Trophoblast cell (in vitro differentiated cells and primary cell): ENCODE measurements around the gene CCDC78.

Source experiments
- DNase-seq, 2 donors: peaks; one replicate each; pipeline ENCODE4 v3.0.0-alpha.2; 2016
- H2AFZ ChIP-seq: 2 replicates; pipeline ENCODE4 v1.6.1; 2013; ENCODE audit warnings: low read length, moderate library complexity, mild to moderate bottlenecking; ENCODE audit not compliant: insufficient read depth, poor library complexity
- H2AK5ac ChIP-seq: 2 replicates; pipeline ENCODE4 v1.6.1; 2013; ENCODE audit warnings: mild to moderate bottlenecking, low read length
- H2BK120ac ChIP-seq: 2 replicates; pipeline ENCODE4 v1.6.1; 2013; ENCODE audit warnings: low read length, mild to moderate bottlenecking, moderate library complexity; ENCODE audit not compliant: insufficient read depth, poor library complexity
- H2BK12ac ChIP-seq: 2 replicates; pipeline ENCODE4 v1.6.1; 2013; ENCODE audit warnings: mild to moderate bottlenecking, low read length, moderate library complexity
- H2BK5ac ChIP-seq: 2 replicates; pipeline ENCODE4 v1.6.1; 2013; ENCODE audit warnings: low read length, low read depth, moderate library complexity, mild to moderate bottlenecking; ENCODE audit not compliant: poor library complexity
- H3K14ac ChIP-seq: 2 replicates; pipeline ENCODE4 v1.6.1; 2013; ENCODE audit warnings: mild to moderate bottlenecking, low read length
- H3K18ac ChIP-seq: 2 replicates; pipeline ENCODE4 v1.6.1; 2013; ENCODE audit warnings: mild to moderate bottlenecking, low read length
- H3K23ac ChIP-seq: 2 replicates; pipeline ENCODE4 v1.6.1; 2013; ENCODE audit warnings: low read length
- H3K27ac ChIP-seq: 2 replicates; pipeline ENCODE4 v1.5.1; 2013; ENCODE audit warnings: low read depth, mild to moderate bottlenecking, inconsistent platforms, low read length, moderate library complexity
- H3K27me3 ChIP-seq: 2 replicates; pipeline ENCODE4 v1.6.1; 2013; ENCODE audit warnings: inconsistent platforms, mild to moderate bottlenecking, low read length, moderate library complexity; ENCODE audit not compliant: insufficient read depth
- H3K36me3 ChIP-seq, 2 experiments: 1 replicate in 1 of 2; 2 replicates in 1 of 2; pipeline ENCODE4 v1.6.1; 2013; ENCODE audit warnings: low read length in 2 of 2, mild to moderate bottlenecking in 2 of 2, moderate library complexity in 1 of 2; ENCODE audit not compliant: insufficient read depth in 2 of 2, control insufficient read depth in 1 of 2
- H3K4ac ChIP-seq: 2 replicates; pipeline ENCODE4 v1.6.1; 2013; ENCODE audit warnings: low read depth, mild to moderate bottlenecking, low read length, moderate library complexity
- H3K4me1 ChIP-seq, 2 experiments: 1 replicate in 1 of 2; 2 replicates in 1 of 2; pipeline ENCODE4 v1.6.1; 2013; ENCODE audit warnings: low read length in 2 of 2, mild to moderate bottlenecking in 2 of 2, moderate library complexity in 1 of 2; ENCODE audit not compliant: insufficient read depth in 2 of 2, control insufficient read depth in 1 of 2
- H3K4me2 ChIP-seq: 2 replicates; pipeline ENCODE4 v1.6.1; 2013; ENCODE audit warnings: inconsistent platforms, mild to moderate bottlenecking, low read length, moderate library complexity
- H3K4me3 ChIP-seq: 2 replicates; pipeline ENCODE4 v1.5.1; 2013; ENCODE audit warnings: mild to moderate bottlenecking, low read depth, low read length, inconsistent platforms
- H3K79me1 ChIP-seq: one replicate; pipeline ENCODE4 v1.6.1; 2013; ENCODE audit warnings: low read length
- H3K79me2 ChIP-seq: 2 replicates; pipeline ENCODE4 v1.6.1; 2013; ENCODE audit warnings: low read length, mild to moderate bottlenecking; ENCODE audit not compliant: control insufficient read depth, insufficient read depth, poor library complexity
- H3K9ac ChIP-seq: 2 replicates; pipeline ENCODE4 v1.6.1; 2013; ENCODE audit warnings: mild to moderate bottlenecking, low read length
- H3K9me3 ChIP-seq: 2 replicates; pipeline ENCODE4 v1.6.1; 2013; ENCODE audit warnings: low read depth, mild to moderate bottlenecking, control low read depth, inconsistent platforms, low read length; ENCODE audit not compliant: insufficient read depth
- H4K12ac ChIP-seq: 2 replicates; pipeline ENCODE4 v1.6.1; 2013; ENCODE audit warnings: low read depth, mild to moderate bottlenecking, low read length, moderate library complexity
- H4K8ac ChIP-seq: 2 replicates; pipeline ENCODE4 v1.6.1; 2013; ENCODE audit warnings: low read depth, mild to moderate bottlenecking, low read length, moderate library complexity
- H4K91ac ChIP-seq: one replicate; pipeline ENCODE4 v1.6.1; 2013; ENCODE audit warnings: low read depth, mild to moderate bottlenecking, low read length, moderate library complexity
- WGBS: extraction: QIAGEN DNeasy Blood & Tissue Kit; methylation state at CpG from one replicate; pipeline ENCODE4 v1.1.7; 2013; ENCODE audit warnings: missing lambda C conversion rate; ENCODE audit not compliant: insufficient read length, insufficient coverage; ENCODE audit errors: extremely low coverage; 5-methylcytosine and 5-hydroxymethylcytosine counted together

Gene CCDC78

DNA sequence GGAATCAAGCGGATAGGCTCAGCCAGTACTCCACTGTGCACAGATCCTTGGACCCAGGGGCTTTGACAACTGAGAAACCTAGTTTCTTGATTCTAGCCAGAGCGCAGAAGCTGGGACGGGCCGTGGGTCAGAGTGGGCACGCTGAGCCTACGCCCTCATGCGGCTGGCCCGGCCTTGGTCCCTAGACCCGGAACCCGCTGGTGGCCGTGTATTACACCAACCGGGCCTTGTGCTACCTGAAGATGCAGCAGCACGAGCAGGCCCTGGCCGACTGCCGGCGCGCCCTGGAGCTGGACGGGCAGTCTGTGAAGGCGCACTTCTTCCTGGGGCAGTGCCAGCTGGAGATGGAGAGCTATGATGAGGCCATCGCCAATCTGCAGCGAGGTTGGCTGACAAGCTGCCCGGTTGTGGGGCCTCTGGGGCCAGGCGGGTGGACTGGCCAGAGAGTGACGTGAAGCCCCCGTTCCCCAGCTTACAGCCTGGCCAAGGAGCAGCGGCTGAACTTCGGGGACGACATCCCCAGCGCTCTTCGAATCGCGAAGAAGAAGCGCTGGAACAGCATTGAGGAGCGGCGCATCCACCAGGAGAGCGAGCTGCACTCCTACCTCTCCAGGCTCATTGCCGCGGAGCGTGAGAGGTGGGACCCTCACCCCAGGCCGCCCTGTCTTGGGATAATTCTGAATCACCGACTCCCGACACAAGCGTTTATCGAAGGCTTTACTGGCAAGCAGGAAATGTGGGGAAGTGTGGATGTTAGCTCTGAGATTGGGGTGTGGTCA is 45.1 kb downstream of the CCDC78 start:
- Histone ChIP-seq H4K91ac (peak overlapping the region; percentile 97), H2AFZ (no peak overlapping the region), H3K36me3 (peaks cover 37 to 41% of the 10 kb centered on the region in 2 experiments), H3K79me1 (peaks cover 14% of the 10 kb centered on the region), H4K12ac (peak overlapping the region; percentile 28), H3K23ac (no peak overlapping the region), H3K4me1 (peaks cover 27 to 32% of the 10 kb centered on the region in 2 experiments), H3K4ac (peak overlapping the region; percentile 91), H2BK5ac (peak overlapping the region; percentile 80), H3K4me2 (peak overlapping the region; percentile 85), H3K79me2 (peaks cover 21% of the 10 kb centered on the region), H2AK5ac (peak overlapping the region; percentile 6), H4K8ac (peak overlapping the region; percentile 44), H3K4me3 (peak overlapping the region; percentile 96), H3K27ac (peak overlapping the region; percentile 81), H2BK12ac (no peak overlapping the region), H3K9ac (peak overlapping the region; percentile 90), H3K27me3 (no peaks in the 10 kb centered on the region), H3K18ac (peak overlapping the region; percentile 44), H3K9me3 (peaks cover 5% of the 10 kb centered on the region), H3K14ac (peak overlapping the region; percentile 22), H2BK120ac (peak overlapping the region; percentile 12)
- DNase-seq = peak; percentile 43 to 68
- WGBS = no CpG with 5 or more reads among the region's 44 CpGs

DNA sequence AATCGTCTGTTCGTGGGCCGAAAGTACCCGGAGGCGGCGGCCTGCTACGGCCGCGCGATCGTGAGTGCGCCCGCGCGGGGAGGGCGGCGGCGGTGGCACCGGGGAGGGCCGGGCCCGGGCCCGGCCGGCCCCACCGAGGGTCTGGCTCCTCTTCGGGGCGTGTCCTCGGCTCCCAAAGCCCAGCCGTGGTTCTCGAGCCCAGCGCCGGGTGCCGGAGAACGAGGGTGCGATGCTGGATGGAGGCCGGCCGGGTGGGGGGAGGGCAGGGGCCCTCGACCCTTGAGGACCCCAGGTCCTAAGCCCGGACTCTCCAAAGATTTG is 45.7 kb downstream of the CCDC78 start:
- peak overlapping the region; percentile 81 for H3K27ac ChIP-seq
- peaks cover 14% of the 10 kb centered on the region for H3K79me1 ChIP-seq
- no peak overlapping the region for H2BK12ac ChIP-seq
- peak overlapping the region; percentile 90 for H3K9ac ChIP-seq
- no peak overlapping the region for H3K23ac ChIP-seq
- no peaks in the 10 kb centered on the region for H3K27me3 ChIP-seq
- peak overlapping the region; percentile 38 for H2AFZ ChIP-seq
- peaks cover 33 to 38% of the 10 kb centered on the region in 2 experiments for H3K36me3 ChIP-seq
- peak overlapping the region; percentile 91 for H3K4ac ChIP-seq
- H2BK5ac ChIP-seq = peak overlapping the region; percentile 80
- peak overlapping the region; percentile 55 for H2AK5ac ChIP-seq
- H3K18ac ChIP-seq = peak overlapping the region; percentile 67
- H3K4me3 ChIP-seq = peak overlapping the region; percentile 96
- no peak for DNase-seq
- peaks cover 27 to 32% of the 10 kb centered on the region in 2 experiments for H3K4me1 ChIP-seq
- peaks cover 21% of the 10 kb centered on the region for H3K79me2 ChIP-seq
- peak overlapping the region; percentile 85 for H3K4me2 ChIP-seq
- WGBS = no CpG with 5 or more reads among the region's 38 CpGs
- H4K8ac ChIP-seq = peak overlapping the region; percentile 82
- H3K9me3 ChIP-seq = peaks cover 6% of the 10 kb centered on the region
- peak overlapping the region; percentile 39 for H2BK120ac ChIP-seq
- peak overlapping the region; percentile 90 for H3K14ac ChIP-seq
- H4K12ac ChIP-seq = peak overlapping the region; percentile 86
- peak overlapping the region; percentile 97 for H4K91ac ChIP-seq

DNA sequence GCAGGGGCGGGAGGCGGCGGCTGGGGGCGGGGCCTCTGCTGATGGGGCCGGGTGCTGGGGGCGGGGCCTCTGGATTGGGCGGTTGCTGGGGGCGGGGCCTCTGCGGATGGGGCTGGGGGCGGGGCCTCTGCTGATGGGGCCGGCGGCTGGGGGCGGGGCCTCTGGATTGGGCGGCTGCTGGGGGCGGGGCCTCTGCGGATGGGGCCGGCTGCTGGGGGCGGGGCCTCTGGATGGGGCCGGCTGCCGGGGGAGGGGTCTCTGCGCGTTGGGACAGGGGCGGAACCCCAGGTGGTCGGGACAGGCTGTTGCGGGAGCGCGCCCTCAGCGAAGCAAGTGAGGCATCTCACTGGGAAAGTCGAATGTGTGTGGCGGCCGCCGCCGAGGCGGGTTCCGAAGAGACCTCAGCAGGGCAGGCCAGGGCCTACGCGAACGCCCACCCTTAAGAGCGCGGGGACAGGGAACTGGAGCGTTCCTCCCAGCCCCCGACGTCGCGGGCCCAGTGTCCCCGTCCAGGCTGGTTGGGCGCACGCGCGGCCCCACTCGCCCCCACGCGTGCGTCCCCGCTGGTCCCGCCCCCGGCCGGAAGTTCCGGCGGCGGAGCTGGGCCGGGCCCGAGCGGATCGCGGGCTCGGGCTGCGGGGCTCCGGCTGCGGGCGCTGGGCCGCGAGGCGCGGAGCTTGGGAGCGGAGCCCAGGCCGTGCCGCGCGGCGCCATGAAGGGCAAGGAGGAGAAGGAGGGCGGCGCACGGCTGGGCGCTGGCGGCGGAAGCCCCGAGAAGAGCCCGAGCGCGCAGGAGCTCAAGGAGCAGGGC is 46.2 kb downstream of the CCDC78 start, which contains the start of gene STUB1:
Gene STUB1, plus strand, starts transcription at position 597 of the 811 bp plus-strand sequence. Its CDS starts 116 bp downstream, at position 713.
- Histone ChIP-seq H3K4me1 (peaks cover 31 to 35% of the 10 kb centered on the region in 2 experiments), H2BK12ac (peak within 1 kb of the TSS; percentile 37), H4K8ac (peak within 1 kb of the TSS; percentile 99), H3K4me2 (peak within 1 kb of the TSS; percentile 85), H3K4ac (peak within 1 kb of the TSS; percentile 91), H4K91ac (peak within 1 kb of the TSS; percentile 97), H3K27me3 (peaks cover 3% of the 10 kb centered on the region), H2AK5ac (peak within 1 kb of the TSS; percentile 55), H3K14ac (peak within 1 kb of the TSS; percentile 90), H3K27ac (peak within 1 kb of the TSS; percentile 81), H3K36me3 (peaks cover 27 to 32% of the 10 kb centered on the region in 2 experiments), H3K23ac (no peak within 1 kb of the TSS), H2BK5ac (peak within 1 kb of the TSS; percentile 80), H3K9ac (peak within 1 kb of the TSS; percentile 90), H2AFZ (peak within 1 kb of the TSS; percentile 73), H3K4me3 (peak within 1 kb of the TSS; percentile 96), H4K12ac (peak within 1 kb of the TSS; percentile 86), H3K79me1 (peaks cover 14% of the 10 kb centered on the region), H3K79me2 (peaks cover 21% of the 10 kb centered on the region), H3K18ac (peak within 1 kb of the TSS; percentile 86), H2BK120ac (peak within 1 kb of the TSS; percentile 80), H3K9me3 (peaks cover 4% of the 10 kb centered on the region)
- peak; percentile 74 to 86 for DNase-seq
- WGBS = no CpG with 5 or more reads among the region's 91 CpGs
